NB4 (cell line): ENCODE measurements around the gene TMEM145.
A peak's percentile ranks its signal among the peaks of the same experiment; 100 is the strongest.

ENCODE experiments used
- DNase-seq: peaks from one replicate; pipeline ENCODE4 v3.0.0; 2010; ENCODE audit warnings: low read depth
- H3K4me3 ChIP-seq: one replicate; pipeline ENCODE4 v1.5.1; 2011; ENCODE audit warnings: mild to moderate bottlenecking, low read depth, low read length, moderate library complexity
- CTCF ChIP-seq: IDR thresholded peaks from one replicate; pipeline ENCODE4 v1.5.1; 2012; ENCODE audit warnings: low read depth, low read length
- MAX ChIP-seq: IDR thresholded peaks from 2 replicates; pipeline ENCODE4 v1.6.1; 2011; ENCODE audit warnings: low read depth, low read length
- MYC ChIP-seq: IDR thresholded peaks from 2 replicates; pipeline ENCODE4 v1.6.1; 2011; ENCODE audit warnings: low read depth, low read length
- POLR2A ChIP-seq: IDR thresholded peaks from 2 replicates; pipeline ENCODE4 v1.6.1; 2011; ENCODE audit warnings: mild to moderate bottlenecking; ENCODE audit not compliant: insufficient read length; ENCODE audit errors: extremely low read depth

Gene TMEM145

GRCh38 chr19:42277821-42278451 lies 35.2 kb upstream of the TMEM145 start:
- TF ChIP-seq MYC (no peak), MAX (no peak), POLR2A (no peak), CTCF (no peak)
- DNase-seq = no peak
- H3K4me3 ChIP-seq = no peak overlapping the region

- no peak overlapping the region for H3K4me3 ChIP-seq
- TF ChIP-seq CTCF = no peak
- no peak for TF ChIP-seq POLR2A
- no peak for TF ChIP-seq MAX
- TF ChIP-seq MYC = no peak
- no peak for DNase-seq
Measured at GRCh38 chr19:42278452-42279154, 34.5 kb upstream of the TMEM145 start.

GRCh38 chr19:42279155-42279901 lies 33.8 kb upstream of the TMEM145 start:
- DNase-seq = no peak
- TF ChIP-seq MAX = no peak
- no peak for TF ChIP-seq MYC
- TF ChIP-seq CTCF = no peak
- TF ChIP-seq POLR2A = no peak
- peak overlapping the region; percentile 62 for H3K4me3 ChIP-seq

GRCh38 chr19:42279902-42280814 lies 33.0 kb upstream of the TMEM145 start:
- H3K4me3 ChIP-seq = peak overlapping the region; percentile 62
- peak; percentile 92 for DNase-seq
- TF ChIP-seq MYC = no peak
- no peak for TF ChIP-seq POLR2A
- TF ChIP-seq MAX = no peak
- TF ChIP-seq CTCF = peak; percentile 56

GRCh38 chr19:42280815-42281145 lies 32.3 kb upstream of the TMEM145 start:
- DNase-seq = peak; percentile 76
- TF ChIP-seq CTCF (no peak), POLR2A (no peak), MAX (no peak), MYC (no peak)
- no peak overlapping the region for H3K4me3 ChIP-seq
